K562 (cell line): Measurements from ENCODE around the gene EFNA5. TPM values are rescaled to one million over a fixed set of nuclear protein-coding genes. Genes with fewer than 3 reads are reported as not detected.

Experiments used
- ATF4 ChIP-seq: fragments of 450-650 bp; formaldehyde crosslinking; IDR thresholded peaks from 2 replicates; pipeline ENCODE4 v1.4.0; 2022; ENCODE audit warnings: mild to moderate bottlenecking, moderate library complexity
- CBX1 ChIP-seq: sonication (generic); IDR thresholded peaks from 2 replicates; pipeline ENCODE4 v1.6.1; 2016; ENCODE audit warnings: antibody characterized with exemption, low read depth, mild to moderate bottlenecking
- JUN ChIP-seq, 2 experiments: sonication (generic) in 1 of 2; formaldehyde crosslinking in 1 of 2; IDR thresholded peaks; 2 replicates each; pipeline versions ENCODE4 v1.6.1 to v1.8.0; 2012 to 2022; ENCODE audit warnings: borderline replicate concordance in 2 of 2, mild to moderate bottlenecking in 2 of 2, improper control_type of control experiment in 1 of 2, low read depth in 1 of 2, low read length in 1 of 2, missing genetic modification reagents in 1 of 2
- KDM1A ChIP-seq, 2 experiments: fragments of 450-650 bp; IDR thresholded peaks; 2 replicates each; pipeline ENCODE4 v1.6.1; 2016; ENCODE audit warnings: mild to moderate bottlenecking in 2 of 2
- POLR2B ChIP-seq: fragments of 450-650 bp; IDR thresholded peaks from 2 replicates; pipeline ENCODE4 v1.6.1; 2018; ENCODE audit warnings: low read depth; ENCODE audit not compliant: partially characterized antibody
- XRCC4 ChIP-seq: IDR thresholded peaks from one replicate; pipeline ENCODE4 v1.6.1; 2011; ENCODE audit not compliant: insufficient read depth, insufficient read length; ENCODE audit errors: extremely low read depth
- ZKSCAN3 ChIP-seq: fragments of 250-450 bp; sonication (Bioruptor Pico); IDR thresholded peaks from 2 replicates; pipeline ENCODE4 v1.4.0; 2020
- ZNF143 ChIP-seq: sonication (generic); formaldehyde crosslinking; IDR thresholded peaks from 2 replicates; pipeline ENCODE4 v1.9.0; 2022; ENCODE audit warnings: mild to moderate bottlenecking, missing genetic modification reagents
- ZNF445 ChIP-seq: fragments of 250-450 bp; sonication (Bioruptor Pico); IDR thresholded peaks from 2 replicates; pipeline ENCODE4 v1.4.0; 2020; ENCODE audit warnings: low read depth, mild to moderate bottlenecking, moderate library complexity
- polyA plus RNA-seq, 8 experiments: library from polyadenylated mRNA; depleted of rRNA in 4 of 8; stranded (reverse) in 5 of 8; unstranded in 3 of 8; fragments of >200 nt; fragmentation: Nextera tagmentation in 2 of 8; fragmentation: Illumina TruSeq in 1 of 8; extraction: Ambion mirVana in 2 of 8; extraction: Trizol in 1 of 8; gene quantifications; 2 replicates each; pipeline versions ENCODE4 v1.2.1 to v1.2.3, GENCODE V29; 2011 to 2014; ENCODE audit warnings: inconsistent platforms in 1 of 8, missing spikeins in 1 of 8
- total RNA-seq, 7 experiments: library from RNA; depleted of rRNA in 6 of 7; stranded (reverse); fragments of >200 nt in 6 of 7; fragmentation: Illumina TruSeq in 2 of 7; extraction: Trizol in 2 of 7; gene quantifications; 2 replicates each; pipeline versions ENCODE4 v1.2.1 to v1.2.3, GENCODE V29; 2011 to 2021; ENCODE audit warnings: low replicate concordance in 1 of 7
- TF ChIP-seq, protein P1 (sequence below), 2 experiments: fragments of 450-650 bp; IDR thresholded peaks; 2 replicates each; pipeline ENCODE4 v1.6.1; 2016; ENCODE audit warnings: mild to moderate bottlenecking in 2 of 2, borderline replicate concordance in 1 of 2, low read depth in 1 of 2, moderate library complexity in 1 of 2
- TF ChIP-seq, protein P2 (sequence below): sonication (generic); formaldehyde crosslinking; IDR thresholded peaks from 2 replicates; pipeline ENCODE4 v1.8.0; 2022; ENCODE audit warnings: missing genetic modification reagents, mild to moderate bottlenecking, moderate library complexity, borderline replicate concordance

Gene EFNA5
- total and polyA plus RNA-seq, 9 of the 15 experiments (the other 6 are each of a cell fraction or from before 2014, with no cell fraction given) = 0.20 TPM; not detected in 8

GRCh38 chr5:107356891-107357290 lies 313.8 kb downstream of the EFNA5 start (continued):
- TF ChIP-seq ATF4 (CRISPR knock-in tag) (no peak), JUN (IDR thresholded peaks at IDR 0.05; ENCODE audit: borderline replicate concordance, low read depth, low read length) (no peak), JUN (CRISPR knock-in tag; IDR thresholded peaks at IDR 0.05; ENCODE audit: borderline replicate concordance) (no peak), KDM1A (IDR thresholded peaks at IDR 0.05) (no peak), ZNF143 (no peak), POLR2B (no peak), XRCC4 (no peak), ZKSCAN3 (CRISPR knock-in tag) (no peak), ZNF445 (CRISPR knock-in tag) (no peak), CBX1 (no peak)
- TF ChIP-seq, protein P1, sequence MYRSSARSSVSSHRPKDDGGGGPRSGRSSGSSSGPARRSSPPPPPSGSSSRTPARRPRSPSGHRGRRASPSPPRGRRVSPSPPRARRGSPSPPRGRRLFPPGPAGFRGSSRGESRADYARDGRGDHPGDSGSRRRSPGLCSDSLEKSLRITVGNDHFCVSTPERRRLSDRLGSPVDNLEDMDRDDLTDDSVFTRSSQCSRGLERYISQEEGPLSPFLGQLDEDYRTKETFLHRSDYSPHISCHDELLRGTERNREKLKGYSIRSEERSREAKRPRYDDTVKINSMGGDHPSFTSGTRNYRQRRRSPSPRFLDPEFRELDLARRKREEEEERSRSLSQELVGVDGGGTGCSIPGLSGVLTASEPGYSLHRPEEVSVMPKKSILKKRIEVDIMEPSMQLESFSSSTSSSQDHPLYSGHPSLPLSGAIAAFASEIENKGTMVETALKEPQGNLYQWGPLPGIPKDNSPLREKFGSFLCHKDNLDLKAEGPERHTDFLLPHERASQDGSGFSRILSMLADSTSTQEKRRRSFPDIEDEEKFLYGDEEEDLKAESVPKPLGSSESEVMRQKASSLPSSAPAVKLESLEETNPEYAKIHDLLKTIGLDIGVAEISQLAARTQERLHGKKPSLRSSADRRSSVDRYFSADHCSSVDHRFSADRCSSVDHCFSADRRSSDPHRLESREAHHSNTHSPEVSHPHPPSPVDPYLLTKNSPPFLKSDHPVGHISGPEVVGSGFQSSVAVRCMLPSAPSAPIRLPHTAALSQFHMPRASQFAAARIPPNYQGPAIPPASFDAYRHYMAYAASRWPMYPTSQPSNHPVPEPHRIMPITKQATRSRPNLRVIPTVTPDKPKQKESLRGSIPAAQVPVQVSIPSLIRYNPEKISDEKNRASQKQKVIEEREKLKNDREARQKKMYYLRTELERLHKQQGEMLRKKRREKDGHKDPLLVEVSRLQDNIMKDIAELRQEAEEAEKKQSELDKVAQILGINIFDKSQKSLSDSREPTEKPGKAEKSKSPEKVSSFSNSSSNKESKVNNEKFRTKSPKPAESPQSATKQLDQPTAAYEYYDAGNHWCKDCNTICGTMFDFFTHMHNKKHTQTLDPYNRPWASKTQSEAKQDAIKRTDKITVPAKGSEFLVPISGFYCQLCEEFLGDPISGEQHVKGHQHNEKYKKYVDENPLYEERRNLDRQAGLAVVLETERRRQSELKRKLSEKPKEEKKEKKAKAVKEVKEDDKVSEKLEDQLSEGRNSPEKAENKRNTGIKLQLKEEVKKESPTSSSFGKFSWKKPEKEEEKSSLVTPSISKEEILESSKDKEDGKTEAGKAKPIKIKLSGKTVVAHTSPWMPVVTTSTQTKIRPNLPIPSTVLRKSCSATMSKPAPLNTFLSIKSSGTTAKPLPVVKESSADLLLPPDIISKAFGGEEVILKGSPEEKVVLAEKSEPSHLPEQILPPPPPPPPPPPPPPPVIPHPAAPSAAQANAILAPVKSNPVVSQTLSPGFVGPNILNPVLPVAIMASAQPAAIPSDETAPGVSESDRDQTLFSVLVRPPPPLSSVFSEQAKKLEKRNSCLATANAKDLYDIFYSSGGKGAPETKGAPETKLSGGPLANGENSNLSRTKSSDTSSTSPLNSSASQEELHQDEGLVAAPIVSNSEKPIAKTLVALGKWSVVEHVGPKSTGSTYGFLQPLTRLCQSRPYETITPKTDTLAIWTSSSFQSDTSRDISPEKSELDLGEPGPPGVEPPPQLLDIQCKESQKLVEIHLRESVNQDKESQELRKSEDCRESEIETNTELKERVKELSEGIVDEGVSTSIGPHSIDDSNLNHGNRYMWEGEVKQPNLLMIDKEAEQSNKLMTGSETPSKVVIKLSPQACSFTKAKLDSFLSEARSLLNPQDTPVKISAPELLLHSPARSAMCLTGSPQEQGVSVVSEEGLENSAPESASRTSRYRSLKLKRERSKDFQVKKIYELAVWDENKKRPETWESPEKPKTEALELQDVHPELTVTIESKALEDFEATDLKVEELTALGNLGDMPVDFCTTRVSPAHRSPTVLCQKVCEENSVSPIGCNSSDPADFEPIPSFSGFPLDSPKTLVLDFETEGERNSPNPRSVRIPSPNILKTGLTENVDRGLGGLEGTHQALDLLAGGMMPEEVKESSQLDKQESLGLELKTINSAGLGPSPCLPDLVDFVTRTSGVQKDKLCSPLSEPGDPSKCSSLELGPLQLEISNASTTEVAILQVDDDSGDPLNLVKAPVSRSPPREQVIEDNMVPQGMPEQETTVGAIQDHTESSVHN (IDR thresholded peaks at IDR 0.05; ENCODE audit: borderline replicate concordance in 1 of 2, low read depth in 1 of 2) = no peak
- TF ChIP-seq, protein P2, sequence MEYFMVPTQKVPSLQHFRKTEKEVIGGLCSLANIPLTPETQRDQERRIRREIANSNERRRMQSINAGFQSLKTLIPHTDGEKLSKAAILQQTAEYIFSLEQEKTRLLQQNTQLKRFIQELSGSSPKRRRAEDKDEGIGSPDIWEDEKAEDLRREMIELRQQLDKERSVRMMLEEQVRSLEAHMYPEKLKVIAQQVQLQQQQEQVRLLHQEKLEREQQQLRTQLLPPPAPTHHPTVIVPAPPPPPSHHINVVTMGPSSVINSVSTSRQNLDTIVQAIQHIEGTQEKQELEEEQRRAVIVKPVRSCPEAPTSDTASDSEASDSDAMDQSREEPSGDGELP (CRISPR knock-in tag) = no peak
